ENCODE measurements around the gene PTGDS. TPM values are rescaled to one million over a fixed set of nuclear protein-coding genes. Genes with fewer than 3 reads are reported as not detected.

PTGDS gene
- total and polyA plus RNA-seq, 9 of the 15 experiments (the other 6 are each of a cell fraction or from before 2014, with no cell fraction given), result 0.46 to 7.1 (median 2.0) TPM

- 0 out of 2 replicates have a peak, but pooled peaks have one; percentile 48 for TF ChIP-seq ARID4B (CRISPR knock-in tag; IDR thresholded peaks at IDR 0.05)
- TF ChIP-seq ZNF445 (CRISPR knock-in tag; IDR thresholded peaks at IDR 0.05; ENCODE audit: low read depth), result no peak
- TF ChIP-seq CTCF (IDR thresholded peaks at IDR 0.05 in 2 of 3, conservative IDR thresholded peaks at IDR 0.05 in 1 of 3; ENCODE audit: insufficient read depth in 2 of 3, low read depth in 1 of 3, low read length in 3 of 3), result peak; percentile 85 to 86 (median 85)
- 0 out of 2 replicates have a peak, but pooled peaks have one; percentile 44 for TF ChIP-seq FOXP1 (CRISPR knock-in tag; IDR thresholded peaks at IDR 0.05)
- TF ChIP-seq HNRNPK (IDR thresholded peaks at IDR 0.05; ENCODE audit: low read depth, low read length, poor library complexity, severe bottlenecking), result no peak
- TF ChIP-seq MTA3 (IDR thresholded peaks at IDR 0.05; ENCODE audit: borderline replicate concordance), result peak; percentile 60; the same call in 1 of the 2 replicates
- TF ChIP-seq RB1 (IDR thresholded peaks at IDR 0.05; ENCODE audit: low read depth), result peak; percentile 52; the same call in 1 of the 2 replicates
- TF ChIP-seq DEAF1 (CRISPR knock-in tag; IDR thresholded peaks at IDR 0.05), result 0 out of 2 replicates have a peak, but pooled peaks have one; percentile 34
- no peak for TF ChIP-seq ZNF740 (CRISPR knock-in tag; IDR thresholded peaks at IDR 0.05)
- TF ChIP-seq ZNF740 (tag; IDR thresholded peaks at IDR 0.05), result no peak
- TF ChIP-seq ZBTB2 (IDR thresholded peaks at IDR 0.05), result 0 out of 2 replicates have a peak, but pooled peaks have one; percentile 39
- TF ChIP-seq SMAD1 (IDR thresholded peaks at IDR 0.05; ENCODE audit: low read depth, low read length, partially characterized antibody), result peak; percentile 34
- TF ChIP-seq ZNF561 (CRISPR knock-in tag; conservative IDR thresholded peaks at IDR 0.05), result no peak
- peak; percentile 55; the same call in 1 of the 2 replicates for TF ChIP-seq HMGXB4 (CRISPR knock-in tag; IDR thresholded peaks at IDR 0.05)
These were observed 29.3 kb upstream of the PTGDS start (continued) for GRCh38 chr9:136947955-136948510.
